IPS-NIHi11 (cell line): ENCODE results near the gene OXNAD1.

Experiments used
- DNase-seq: peaks from one replicate; pipeline ENCODE4 v3.0.0; 2012; ENCODE audit warnings: mixed read lengths, low spot score

The OXNAD1 gene

GRCh38 chr3:16247282-16248061 is 17.5 kb upstream of the OXNAD1 start:
- DNase-seq = peak; percentile 83

GRCh38 chr3:16248556-16248955 is 16.5 kb upstream of the OXNAD1 start:
- no peak for DNase-seq

DNA sequence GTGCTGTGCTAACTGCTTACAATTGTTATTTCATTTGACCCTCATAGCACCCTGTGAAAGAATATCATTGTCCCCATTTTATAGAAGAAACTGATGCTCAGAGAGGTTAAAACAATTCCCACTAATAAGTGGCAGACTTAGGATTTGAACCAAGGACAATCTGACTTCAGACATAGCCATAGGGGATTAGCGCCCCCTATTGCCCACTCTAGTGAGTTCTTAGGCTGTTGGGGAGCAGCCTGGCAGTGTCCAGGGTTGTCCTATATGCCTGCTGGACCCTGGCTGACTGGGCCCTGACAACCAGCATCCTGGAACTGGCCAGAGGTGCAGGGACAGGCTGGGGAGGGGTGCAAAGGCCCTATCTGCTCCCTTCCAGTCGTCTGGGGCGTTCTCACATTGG is 15.7 kb upstream of the OXNAD1 start:
- peak; percentile 64 for DNase-seq

DNA sequence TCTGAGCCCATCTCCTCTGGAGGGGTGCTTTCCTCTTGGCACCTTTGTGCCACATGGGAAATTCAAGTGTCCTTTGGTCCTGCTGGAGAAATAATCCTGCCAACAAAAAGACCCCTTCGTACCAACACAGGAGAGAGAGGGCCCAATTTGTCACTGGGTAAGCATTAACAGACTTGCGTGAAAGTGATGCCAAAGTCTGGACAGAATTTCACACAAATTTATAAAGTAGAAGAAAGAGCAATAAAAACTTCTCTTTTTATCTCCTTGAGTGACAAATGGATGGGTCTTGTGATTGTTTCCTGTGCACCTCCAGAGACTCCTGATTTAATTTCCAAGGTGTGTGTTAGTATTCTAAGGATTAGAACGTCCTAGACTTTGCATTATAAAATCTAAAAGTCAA is 15.1 kb upstream of the OXNAD1 start:
- DNase-seq = no peak

DNA sequence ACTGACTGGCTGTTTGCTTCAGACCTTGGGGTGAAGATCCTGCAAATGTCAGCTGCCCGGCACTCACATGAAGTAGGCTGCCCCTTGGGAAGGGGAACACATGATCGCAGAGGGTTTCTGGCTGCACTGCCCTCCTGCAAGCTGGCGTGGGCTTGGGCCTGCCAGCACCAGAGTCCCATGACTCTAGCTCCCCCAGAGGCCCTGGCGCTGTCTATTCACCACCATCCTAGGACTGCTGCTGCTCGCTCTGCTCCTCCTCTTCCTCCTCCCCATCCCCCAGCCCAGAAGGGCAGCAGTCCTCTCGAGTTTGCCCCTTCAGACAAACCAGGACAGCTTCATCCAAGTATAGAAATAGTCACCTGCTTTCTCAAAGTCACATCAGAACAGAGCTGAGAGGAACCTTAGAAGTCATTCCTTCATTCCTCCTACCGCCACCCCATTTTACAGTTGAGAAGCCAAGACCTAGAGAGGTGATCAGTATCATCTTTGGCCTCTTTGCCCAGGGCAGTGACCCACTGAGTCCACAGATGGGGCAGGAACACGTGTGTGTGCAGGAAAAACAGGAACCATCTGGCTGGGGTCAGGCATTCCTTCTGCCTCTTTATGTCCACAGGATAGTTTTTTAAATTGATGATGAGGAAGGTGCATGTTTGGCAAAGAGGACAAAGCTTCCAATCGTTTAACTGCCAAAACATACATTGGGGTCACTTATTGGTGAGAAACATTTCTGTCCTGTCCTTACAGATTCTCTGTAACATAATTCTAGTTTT is 13.5 kb upstream of the OXNAD1 start:
- DNase-seq = no peak

DNA sequence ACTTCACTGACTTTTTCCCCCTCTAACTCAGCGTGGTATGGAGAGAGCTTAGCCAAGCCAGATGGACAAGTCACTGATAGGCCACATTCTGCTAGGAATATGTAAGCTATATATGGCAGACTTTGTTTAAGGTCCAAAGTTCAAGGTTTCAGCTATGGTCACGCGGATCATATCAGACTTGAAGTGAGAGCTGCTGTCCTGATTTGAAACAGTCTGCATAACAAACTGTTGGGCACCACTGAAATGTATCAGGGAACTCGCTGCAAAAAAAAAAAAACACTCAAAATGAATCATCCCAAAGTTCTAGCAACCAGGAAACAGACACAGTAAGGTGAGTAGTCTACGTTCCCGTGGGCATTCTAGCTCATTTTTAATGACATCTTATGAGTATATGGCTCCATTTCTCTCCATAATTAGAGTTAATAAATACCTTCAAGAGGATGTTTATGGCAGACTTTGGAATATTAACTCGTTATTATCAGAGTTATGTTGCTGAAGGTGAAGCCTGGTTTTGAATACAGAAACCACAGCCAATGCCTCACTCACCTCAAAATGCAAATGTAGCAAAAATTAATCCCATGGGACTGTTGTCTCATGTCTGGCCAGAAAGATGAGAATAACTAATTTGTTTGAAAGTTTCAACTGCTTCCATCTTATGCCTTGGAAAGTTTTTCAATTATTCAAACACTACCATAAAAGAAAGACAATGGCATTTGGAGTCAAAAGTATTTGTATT is 12.6 kb upstream of the OXNAD1 start:
- DNase-seq = no peak

DNA sequence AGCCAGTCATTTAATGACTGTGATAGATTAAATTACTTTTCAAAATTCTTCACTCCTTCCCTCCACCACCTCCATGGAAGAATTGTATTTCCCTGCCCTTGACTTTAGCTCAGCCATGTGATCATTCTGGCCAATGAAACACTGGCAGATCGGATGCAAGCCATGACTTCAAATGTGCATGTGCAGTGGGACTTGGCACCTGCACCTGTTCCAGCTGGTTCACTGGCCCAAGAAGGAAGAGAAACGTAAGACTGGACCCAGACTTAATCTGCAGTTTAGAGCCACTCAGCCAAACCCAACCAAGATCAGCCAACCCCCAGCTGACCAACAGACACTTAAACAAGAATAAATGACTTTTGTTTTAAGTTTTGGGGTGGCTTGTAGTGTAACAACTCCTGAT is 12.0 kb upstream of the OXNAD1 start:
- no peak for DNase-seq

- DNase-seq = no peak
These were observed 11.4 kb upstream of the OXNAD1 start for GRCh38 chr3:16253601-16254000.

DNA sequence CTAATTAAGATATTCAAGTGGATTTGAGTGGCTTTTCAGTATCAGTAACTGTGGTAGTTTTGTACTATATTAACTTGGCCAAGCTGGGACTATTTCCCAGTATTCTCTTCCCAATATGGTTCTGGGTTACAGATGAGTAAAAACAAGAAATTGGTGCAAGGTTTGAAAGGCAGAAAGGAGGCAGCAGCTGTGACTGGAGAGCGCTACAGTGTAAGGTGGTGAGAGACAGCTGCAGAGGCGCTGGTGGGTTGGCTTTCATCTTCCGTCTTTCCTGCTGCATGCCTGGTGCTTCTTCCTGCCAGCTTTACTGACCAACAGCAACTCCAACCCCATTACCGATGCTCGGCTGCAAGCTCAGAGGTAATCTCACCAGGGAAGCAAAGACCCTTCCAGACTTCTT is 10.1 kb upstream of the OXNAD1 start:
- no peak for DNase-seq

DNA sequence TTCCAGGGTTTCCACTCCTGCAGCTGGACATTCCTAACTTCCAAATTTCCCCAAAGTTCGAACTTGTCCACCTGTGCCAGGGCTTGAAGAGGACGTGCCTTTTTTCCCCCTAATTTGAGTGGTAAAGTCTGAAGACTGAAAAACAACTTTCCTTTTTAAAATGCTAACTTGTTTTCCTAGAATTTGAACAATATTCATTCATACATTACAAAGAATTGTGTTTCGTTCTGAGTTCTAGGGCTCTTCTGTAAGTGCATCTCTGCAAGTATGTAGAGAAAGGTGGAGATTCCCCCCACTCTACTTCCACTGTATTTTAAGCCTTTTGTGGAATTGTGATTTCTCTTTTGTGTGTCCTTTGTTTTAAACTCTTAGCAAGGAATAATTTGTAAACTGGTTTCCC is 9.7 kb upstream of the OXNAD1 start:
- DNase-seq = no peak

DNA sequence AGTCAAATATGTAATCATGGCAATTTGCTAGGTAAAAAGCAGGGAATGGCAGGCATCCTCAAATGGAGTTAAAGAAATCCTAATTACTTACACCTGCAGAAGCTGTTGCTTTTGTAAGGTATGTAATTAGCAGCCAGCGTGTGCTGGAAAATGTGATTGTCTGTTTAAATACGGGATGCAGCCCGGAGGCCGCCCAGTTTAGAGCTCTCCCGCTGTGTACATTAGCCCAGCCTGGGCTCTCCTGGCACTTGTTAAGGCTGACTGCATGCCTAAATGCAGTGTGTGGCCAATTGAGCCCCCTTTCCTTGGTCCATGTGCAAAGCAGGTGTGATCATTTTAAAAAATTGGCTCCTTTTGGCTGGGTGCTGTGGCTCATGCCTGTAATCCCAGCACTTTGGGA is 9.3 kb upstream of the OXNAD1 start:
- DNase-seq = no peak

- no peak for DNase-seq
These were observed 7.7 kb upstream of the OXNAD1 start for GRCh38 chr3:16257309-16257708.

DNA sequence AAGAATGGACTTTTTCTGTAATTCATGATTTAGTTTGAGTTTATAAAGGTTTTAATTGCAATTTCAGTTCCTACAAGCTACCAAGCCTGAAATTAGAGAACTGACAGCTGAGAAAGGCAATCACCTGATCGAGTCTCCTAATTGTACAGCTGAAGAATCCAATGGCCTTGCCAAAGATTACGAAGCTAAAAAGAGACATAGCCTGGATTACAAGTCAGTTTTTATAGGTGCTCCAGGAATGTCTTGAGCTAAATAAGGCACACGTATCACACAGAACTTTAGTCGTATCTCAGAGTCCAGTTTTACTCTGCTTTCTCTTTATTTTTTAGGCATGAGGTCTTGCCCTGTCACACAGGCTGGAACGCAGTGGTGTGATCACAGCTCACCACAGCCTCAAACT is 6.8 kb upstream of the OXNAD1 start:
- no peak for DNase-seq

GRCh38 chr3:16258866-16259265 is 6.1 kb upstream of the OXNAD1 start:
- DNase-seq = no peak

DNA sequence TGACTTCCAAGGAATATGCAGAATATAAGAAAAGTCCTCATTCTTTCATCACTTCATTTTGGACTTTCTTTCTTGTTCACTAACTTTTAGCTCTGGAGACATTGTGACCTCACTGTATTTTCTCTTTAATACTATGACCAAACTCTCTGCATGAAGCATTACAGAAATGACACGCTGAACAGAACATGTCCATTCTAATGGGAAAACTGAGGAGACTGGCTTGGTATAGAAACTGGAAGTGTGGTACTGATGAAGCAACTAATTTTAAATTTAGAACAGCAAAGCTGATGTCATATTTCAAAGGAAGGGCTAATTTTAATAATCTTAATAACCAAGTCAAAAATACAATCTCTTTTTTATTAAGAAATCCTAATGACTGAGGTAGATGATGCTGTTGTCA is 5.0 kb upstream of the OXNAD1 start:
- no peak for DNase-seq

DNA sequence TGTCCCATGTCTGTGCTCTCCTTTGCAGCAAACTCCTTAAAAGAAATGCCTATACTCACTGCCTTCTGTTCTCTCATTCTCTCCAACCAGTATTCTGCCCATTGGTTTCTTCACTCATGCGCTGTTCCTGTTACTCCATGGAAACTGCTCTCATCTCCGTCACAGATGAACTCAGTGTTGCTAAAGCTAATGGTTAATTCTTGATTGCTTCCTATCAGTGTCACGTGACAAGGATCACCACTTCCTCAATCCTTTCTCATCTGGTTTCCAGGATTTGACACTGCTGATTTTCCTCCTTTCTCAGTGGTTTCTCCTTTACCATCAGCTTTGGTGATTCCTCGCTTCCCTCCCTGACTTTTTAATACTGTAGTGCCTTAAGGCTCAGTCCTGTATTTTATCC is 2.8 kb upstream of the OXNAD1 start:
- DNase-seq = no peak

GRCh38 chr3:16264174-16264707 is 771 bp upstream of the OXNAD1 start:
- DNase-seq = no peak

GRCh38 chr3:16265455-16265786 is 409 bp downstream of the OXNAD1 start:
- no peak for DNase-seq

DNA sequence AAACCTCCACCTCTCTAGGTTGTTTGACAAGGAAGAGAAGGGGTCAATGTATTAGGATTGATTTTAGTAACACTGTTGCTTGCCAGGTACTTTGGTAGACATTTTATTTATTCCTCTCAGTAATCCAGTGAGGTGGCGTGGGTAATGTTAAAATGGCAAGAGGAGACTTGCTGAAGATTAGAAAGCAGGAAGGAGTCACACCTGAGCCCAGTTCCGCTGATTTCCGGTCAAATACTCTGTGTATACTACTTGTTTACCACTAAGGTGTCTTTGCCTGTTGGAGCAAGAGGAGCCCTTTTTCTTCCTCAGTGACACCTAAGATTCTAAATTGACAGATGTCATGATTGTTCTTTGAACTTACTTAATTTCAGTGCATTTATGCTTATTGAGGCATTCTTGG is 1.7 kb downstream of the OXNAD1 start:
- no peak for DNase-seq

- no peak for DNase-seq
These were observed 5.8 kb downstream of the OXNAD1 start for GRCh38 chr3:16270855-16271254.

DNA sequence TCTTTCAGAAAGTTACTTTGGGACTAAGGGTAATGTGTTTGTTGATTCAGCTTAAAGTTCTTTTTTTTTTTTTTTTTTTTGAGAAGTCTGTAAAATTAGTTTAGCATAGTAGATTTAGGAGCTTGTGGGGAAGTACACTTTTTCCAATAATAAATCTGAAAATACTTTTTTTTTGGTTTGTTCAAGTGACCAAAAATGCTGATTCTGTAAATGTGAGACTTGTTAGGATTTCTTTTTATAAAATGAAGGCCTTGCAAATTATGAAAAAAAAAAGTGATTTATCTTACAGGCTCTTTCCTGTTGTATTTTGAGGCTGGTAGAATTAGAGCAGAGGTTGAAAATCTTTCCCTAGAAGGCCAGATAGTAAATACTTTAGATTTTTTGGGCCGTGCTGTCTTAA is 7.6 kb downstream of the OXNAD1 start:
- DNase-seq = no peak

DNA sequence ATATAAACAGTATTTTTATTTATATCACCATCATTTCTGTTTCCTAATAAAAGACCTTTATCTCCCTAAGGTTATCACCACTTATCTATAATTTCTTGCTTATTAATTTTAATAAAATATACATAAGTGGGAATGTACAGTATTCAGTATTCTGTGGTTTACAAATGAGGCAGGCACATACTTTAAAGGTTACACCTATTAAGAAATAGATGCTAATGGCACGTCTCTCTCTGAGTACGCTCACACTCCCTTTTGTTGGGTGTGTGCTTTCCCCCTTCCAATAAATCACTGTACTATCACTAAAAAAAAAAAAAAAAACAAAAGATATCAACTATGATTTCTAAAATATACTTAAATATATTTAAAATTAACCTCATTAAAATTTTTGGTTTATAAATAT is 8.9 kb downstream of the OXNAD1 start:
- DNase-seq = no peak

DNA sequence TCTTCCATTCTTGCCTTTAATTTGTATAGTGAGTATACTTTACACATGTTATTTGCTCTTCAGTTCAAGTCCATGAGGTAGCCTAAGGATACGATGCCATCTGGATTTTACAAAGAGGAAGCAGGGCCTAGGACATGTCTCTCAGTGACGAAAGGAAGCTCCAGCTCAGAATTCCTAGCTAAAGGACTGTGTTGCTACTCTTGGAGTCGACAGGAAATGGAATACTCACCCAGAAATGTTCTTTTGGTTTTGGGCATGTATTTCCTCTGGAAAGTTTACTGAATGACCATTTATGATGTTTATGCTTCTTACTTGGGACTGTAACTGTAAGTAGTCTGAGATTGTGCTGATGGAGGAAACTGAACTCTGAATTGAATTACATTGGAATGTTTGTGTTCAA is 12.5 kb downstream of the OXNAD1 start:
- DNase-seq = no peak
